ENCODE measurements around the gene PMFBP1.

Gene PMFBP1

DNA sequence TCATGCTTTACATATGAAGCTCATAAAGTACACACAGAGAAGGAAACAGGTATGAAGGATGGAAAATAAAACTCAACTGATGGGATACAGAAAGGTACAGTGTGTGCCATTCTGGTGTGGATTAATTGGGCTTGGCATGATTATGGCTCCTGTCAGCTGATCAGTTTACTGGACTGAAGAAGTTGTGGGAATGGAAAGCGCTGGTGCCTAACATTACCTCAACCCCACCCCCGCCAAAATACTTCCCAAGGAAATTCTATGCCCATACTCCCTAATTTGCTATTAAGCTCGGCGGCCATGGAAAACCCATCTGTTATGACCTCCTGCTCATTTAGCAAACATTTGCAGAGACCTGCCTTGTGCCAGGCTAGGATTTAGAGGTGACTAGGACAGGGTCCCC lies 16.6 kb upstream of the PMFBP1 start:
- Histone ChIP-seq H3K9me3 (ENCODE audit: insufficient read depth, low read length) (no peaks in the 10 kb centered on the region), H3K4me3 (ENCODE audit: insufficient read length, low read depth) (no peak overlapping the region), H3K4me1 (ENCODE audit: insufficient read depth, insufficient read length) (peaks cover 2% of the 10 kb centered on the region), H3K9ac (ENCODE audit: insufficient read length, low read depth) (no peak overlapping the region), H3K27me3 (ENCODE audit: insufficient read depth, insufficient read length) (no peaks in the 10 kb centered on the region), H3K36me3 (ENCODE audit: insufficient read depth, insufficient read length, low read length) (no peaks in the 10 kb centered on the region)
- DNase-seq (ENCODE audit: low read depth, low spot score): no peak
- no peak for TF ChIP-seq SUZ12 (IDR thresholded peaks at IDR 0.05; ENCODE audit: extremely low read depth, insufficient read depth, insufficient read length)
- TF ChIP-seq ZNF274 (IDR thresholded peaks at IDR 0.05; ENCODE audit: low read depth, low read length): no peak
- no peak for TF ChIP-seq YY1 (IDR thresholded peaks at IDR 0.05; ENCODE audit: insufficient read depth, insufficient read length)

DNA sequence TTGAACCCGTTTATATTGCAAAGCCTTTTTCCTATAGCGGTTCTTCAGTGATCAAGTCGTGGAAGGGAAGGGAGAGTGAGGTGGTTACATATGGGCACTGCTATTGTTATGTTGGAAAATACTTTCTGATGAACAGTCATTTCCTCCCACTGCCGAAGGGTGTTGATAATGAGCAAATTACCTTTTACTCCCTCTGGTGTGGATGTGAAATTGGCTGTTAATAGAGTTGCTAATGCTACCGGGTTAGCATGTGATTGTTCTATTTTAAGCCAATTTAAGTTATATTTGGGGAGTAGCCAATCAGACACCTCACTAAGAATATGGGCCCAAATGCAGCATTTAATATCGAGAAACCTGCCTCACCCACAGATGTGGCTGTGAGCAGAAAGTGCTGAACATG lies 15.6 kb upstream of the PMFBP1 start:
- Histone ChIP-seq H3K36me3 (ENCODE audit: insufficient read depth, insufficient read length, low read length) (no peaks in the 10 kb centered on the region), H3K9me3 (ENCODE audit: insufficient read depth, low read length) (no peaks in the 10 kb centered on the region), H3K27me3 (ENCODE audit: insufficient read depth, insufficient read length) (no peaks in the 10 kb centered on the region), H3K9ac (ENCODE audit: insufficient read length, low read depth) (no peak overlapping the region), H3K4me1 (ENCODE audit: insufficient read depth, insufficient read length) (peaks cover 2% of the 10 kb centered on the region), H3K4me3 (ENCODE audit: insufficient read length, low read depth) (no peak overlapping the region)
- TF ChIP-seq ZNF274 (IDR thresholded peaks at IDR 0.05; ENCODE audit: low read depth, low read length): no peak
- DNase-seq (ENCODE audit: low read depth, low spot score): no peak

DNA sequence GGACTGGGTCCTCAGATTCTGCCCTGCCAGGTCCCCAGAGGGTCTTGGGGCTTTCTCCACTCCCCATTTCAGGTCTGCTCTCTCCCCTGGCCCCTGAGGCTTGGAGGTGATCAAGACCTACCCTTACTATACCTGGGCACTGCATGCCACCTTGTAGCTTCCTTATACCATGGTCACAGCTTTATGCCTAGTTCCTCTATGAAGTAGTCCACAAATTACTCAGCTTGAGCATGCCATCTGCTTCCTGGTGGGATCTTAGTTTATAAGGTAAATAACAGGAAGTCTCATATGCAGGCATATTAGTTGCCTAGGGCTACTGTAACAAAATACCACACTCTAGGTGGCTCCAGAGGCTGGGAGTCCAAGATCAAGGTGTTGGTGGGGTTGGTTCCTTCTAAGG lies 11.0 kb upstream of the PMFBP1 start:
- Histone ChIP-seq H3K9ac (ENCODE audit: insufficient read length, low read depth) (no peak overlapping the region), H3K9me3 (ENCODE audit: insufficient read depth, low read length) (no peaks in the 10 kb centered on the region), H3K4me3 (ENCODE audit: insufficient read length, low read depth) (no peak overlapping the region), H3K27me3 (ENCODE audit: insufficient read depth, insufficient read length) (no peaks in the 10 kb centered on the region), H3K36me3 (ENCODE audit: insufficient read depth, insufficient read length, low read length) (no peaks in the 10 kb centered on the region), H3K4me1 (ENCODE audit: insufficient read depth, insufficient read length) (no peaks in the 10 kb centered on the region)
- no peak for DNase-seq (ENCODE audit: low read depth, low spot score)
- TF ChIP-seq SUZ12 (IDR thresholded peaks at IDR 0.05; ENCODE audit: extremely low read depth, insufficient read depth, insufficient read length) (no peak), YY1 (IDR thresholded peaks at IDR 0.05; ENCODE audit: insufficient read depth, insufficient read length) (no peak), ZNF274 (IDR thresholded peaks at IDR 0.05; ENCODE audit: low read depth, low read length) (no peak)

DNA sequence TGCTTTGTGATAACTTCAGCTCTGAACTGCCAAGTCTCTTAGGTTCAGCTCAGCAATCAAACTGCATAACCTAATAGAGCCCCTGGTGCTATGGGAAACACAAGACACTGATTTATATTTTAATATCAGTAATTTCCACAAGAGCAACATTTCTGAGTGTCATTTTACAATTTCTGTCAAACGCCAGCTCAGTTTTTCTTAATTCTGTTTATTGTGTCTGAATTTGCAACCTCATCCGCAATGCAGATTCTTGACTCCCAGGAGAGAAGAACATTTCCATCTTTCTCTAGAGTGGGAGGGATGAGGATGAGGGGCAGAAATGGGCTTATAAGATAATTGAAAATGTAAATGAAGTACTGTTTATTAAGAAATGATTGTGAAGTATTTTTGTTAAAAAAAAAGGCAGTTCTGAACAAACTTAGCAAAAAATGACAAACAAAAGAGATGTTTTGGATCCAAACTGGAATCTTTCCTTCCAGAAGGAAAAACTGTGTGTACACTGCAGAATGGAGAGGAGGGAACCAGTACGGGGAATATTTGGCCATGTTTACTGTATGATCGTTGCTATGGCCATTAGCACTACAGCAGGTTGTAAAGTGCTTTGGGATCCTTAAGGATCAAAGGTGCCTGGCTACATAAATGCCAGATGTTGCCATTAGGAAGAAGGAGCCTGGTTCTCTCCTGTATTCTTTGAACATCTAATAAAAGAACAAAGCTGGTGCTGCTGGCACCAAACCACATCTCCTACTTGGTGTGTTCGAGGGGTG lies 7.4 kb upstream of the PMFBP1 start:
- Histone ChIP-seq H3K9me3 (ENCODE audit: insufficient read depth, low read length) (peaks cover 7% of the 10 kb centered on the region; the same call in 1 of the 2 replicates), H3K36me3 (ENCODE audit: insufficient read depth, insufficient read length, low read length) (no peaks in the 10 kb centered on the region), H3K4me1 (ENCODE audit: insufficient read depth, insufficient read length) (no peaks in the 10 kb centered on the region), H3K27me3 (ENCODE audit: insufficient read depth, insufficient read length) (no peaks in the 10 kb centered on the region), H3K9ac (ENCODE audit: insufficient read length, low read depth) (no peak overlapping the region), H3K4me3 (ENCODE audit: insufficient read length, low read depth) (no peak overlapping the region)
- no peak for DNase-seq (ENCODE audit: low read depth, low spot score)
- no peak for TF ChIP-seq ZNF274 (IDR thresholded peaks at IDR 0.05; ENCODE audit: low read depth, low read length)
- no peak for TF ChIP-seq SUZ12 (IDR thresholded peaks at IDR 0.05; ENCODE audit: extremely low read depth, insufficient read depth, insufficient read length)
- no peak for TF ChIP-seq YY1 (IDR thresholded peaks at IDR 0.05; ENCODE audit: insufficient read depth, insufficient read length)

DNA sequence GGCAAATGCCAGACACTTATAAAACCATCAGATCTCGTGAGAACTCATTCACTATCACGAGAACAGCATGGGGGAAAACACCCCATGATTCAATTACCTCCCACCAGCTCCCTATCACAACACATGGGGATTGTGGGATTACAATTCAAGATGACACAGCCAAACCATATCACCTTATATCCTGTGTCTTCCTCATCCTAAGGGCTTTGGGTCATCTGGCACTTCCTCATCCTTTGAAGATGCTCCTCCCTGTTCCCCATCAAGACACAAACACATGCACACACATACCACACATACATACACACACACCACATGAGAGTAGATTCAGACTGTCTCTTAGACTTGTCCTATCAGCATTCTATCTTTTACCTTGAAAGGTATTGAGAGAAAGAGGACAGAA lies 2.8 kb upstream of the PMFBP1 start:
- no peak overlapping the region for H3K9ac ChIP-seq (ENCODE audit: insufficient read length, low read depth)
- H3K9me3 ChIP-seq (ENCODE audit: insufficient read depth, low read length): peaks cover 7% of the 10 kb centered on the region; the same call in 1 of the 2 replicates
- no peaks in the 10 kb centered on the region for H3K4me1 ChIP-seq (ENCODE audit: insufficient read depth, insufficient read length)
- DNase-seq (ENCODE audit: low read depth, low spot score): no peak
- TF ChIP-seq SUZ12 (IDR thresholded peaks at IDR 0.05; ENCODE audit: extremely low read depth, insufficient read depth, insufficient read length) (no peak), YY1 (IDR thresholded peaks at IDR 0.05; ENCODE audit: insufficient read depth, insufficient read length) (no peak), ZNF274 (IDR thresholded peaks at IDR 0.05; ENCODE audit: low read depth, low read length) (no peak)
- H3K36me3 ChIP-seq (ENCODE audit: insufficient read depth, insufficient read length, low read length): no peaks in the 10 kb centered on the region
- H3K27me3 ChIP-seq (ENCODE audit: insufficient read depth, insufficient read length): no peaks in the 10 kb centered on the region
- H3K4me3 ChIP-seq (ENCODE audit: insufficient read length, low read depth): no peak overlapping the region

DNA sequence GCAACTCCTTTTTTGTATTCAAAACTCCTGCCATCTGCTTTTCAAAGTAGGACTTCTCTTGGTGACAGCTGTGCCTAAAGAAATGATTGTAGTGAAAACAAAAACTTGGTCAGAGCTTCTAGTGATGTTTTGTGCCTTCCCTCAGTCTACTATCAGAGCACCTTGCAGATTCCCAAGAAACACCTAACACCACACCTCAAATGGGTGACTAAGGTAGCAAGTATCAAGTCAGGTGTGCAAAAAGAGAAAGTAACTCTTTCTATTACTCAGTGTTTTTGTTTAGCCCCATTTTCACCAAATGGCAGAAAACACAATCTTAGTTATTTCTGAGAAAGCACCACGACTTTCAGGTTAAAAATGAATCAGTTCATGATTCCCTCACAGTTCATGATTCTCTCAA lies 2.0 kb upstream of the PMFBP1 start:
- Histone ChIP-seq H3K27me3 (ENCODE audit: insufficient read depth, insufficient read length) (no peaks in the 10 kb centered on the region), H3K36me3 (ENCODE audit: insufficient read depth, insufficient read length, low read length) (no peaks in the 10 kb centered on the region)
- no peak for DNase-seq (ENCODE audit: low read depth, low spot score)

DNA sequence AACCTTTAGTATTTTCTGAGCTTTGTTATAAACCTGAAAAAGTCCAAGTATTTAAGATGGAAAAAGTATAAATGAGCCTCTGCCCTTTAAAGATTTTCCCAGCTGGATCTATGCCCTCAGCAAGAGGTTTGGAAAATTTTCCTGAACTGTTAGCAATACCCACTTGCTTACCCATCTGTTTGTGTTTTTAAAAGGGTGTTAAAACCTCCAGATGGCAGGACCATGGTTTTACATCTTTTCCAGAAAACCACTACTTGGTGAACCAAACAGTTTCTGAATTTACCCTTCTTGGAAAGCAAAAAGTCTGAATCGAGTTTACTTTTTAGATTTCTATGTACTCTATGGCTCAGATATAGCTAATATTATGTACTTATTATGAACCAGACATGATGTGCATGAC lies 719 bp downstream of the PMFBP1 start:
- no peak for DNase-seq (ENCODE audit: low read depth, low spot score)
- Histone ChIP-seq H3K36me3 (ENCODE audit: insufficient read depth, insufficient read length, low read length) (no peaks in the 10 kb centered on the region), H3K9me3 (ENCODE audit: insufficient read depth, low read length) (peaks cover 3% of the 10 kb centered on the region; the same call in 1 of the 2 replicates), H3K27me3 (ENCODE audit: insufficient read depth, insufficient read length) (no peaks in the 10 kb centered on the region), H3K4me3 (ENCODE audit: insufficient read length, low read depth) (no peak overlapping the region), H3K9ac (ENCODE audit: insufficient read length, low read depth) (no peak overlapping the region), H3K4me1 (ENCODE audit: insufficient read depth, insufficient read length) (no peaks in the 10 kb centered on the region)
- TF ChIP-seq ZNF274 (IDR thresholded peaks at IDR 0.05; ENCODE audit: low read depth, low read length): no peak
- TF ChIP-seq SUZ12 (IDR thresholded peaks at IDR 0.05; ENCODE audit: extremely low read depth, insufficient read depth, insufficient read length): no peak
- TF ChIP-seq YY1 (IDR thresholded peaks at IDR 0.05; ENCODE audit: insufficient read depth, insufficient read length): no peak

More for the DNA sequence above, 2.0 kb upstream of the PMFBP1 start:
- Histone ChIP-seq H3K4me1 (ENCODE audit: insufficient read depth, insufficient read length) (no peaks in the 10 kb centered on the region), H3K9me3 (ENCODE audit: insufficient read depth, low read length) (peaks cover 7% of the 10 kb centered on the region; the same call in 1 of the 2 replicates), H3K4me3 (ENCODE audit: insufficient read length, low read depth) (no peak overlapping the region), H3K9ac (ENCODE audit: insufficient read length, low read depth) (no peak overlapping the region)
- TF ChIP-seq YY1 (IDR thresholded peaks at IDR 0.05; ENCODE audit: insufficient read depth, insufficient read length) (no peak), SUZ12 (IDR thresholded peaks at IDR 0.05; ENCODE audit: extremely low read depth, insufficient read depth, insufficient read length) (no peak), ZNF274 (IDR thresholded peaks at IDR 0.05; ENCODE audit: low read depth, low read length) (no peak)

Data from NT2/D1 (cell line).